NCI-H128 (cell line): Measurements from ENCODE around the gene NT5DC1.

ENCODE experiments used
- DNase-seq: peaks from one replicate; lab custom pipeline; 2025; ENCODE audit not compliant: unreplicated experiment; lab: John Stamatoyannopoulos, UW

Gene NT5DC1

DNA sequence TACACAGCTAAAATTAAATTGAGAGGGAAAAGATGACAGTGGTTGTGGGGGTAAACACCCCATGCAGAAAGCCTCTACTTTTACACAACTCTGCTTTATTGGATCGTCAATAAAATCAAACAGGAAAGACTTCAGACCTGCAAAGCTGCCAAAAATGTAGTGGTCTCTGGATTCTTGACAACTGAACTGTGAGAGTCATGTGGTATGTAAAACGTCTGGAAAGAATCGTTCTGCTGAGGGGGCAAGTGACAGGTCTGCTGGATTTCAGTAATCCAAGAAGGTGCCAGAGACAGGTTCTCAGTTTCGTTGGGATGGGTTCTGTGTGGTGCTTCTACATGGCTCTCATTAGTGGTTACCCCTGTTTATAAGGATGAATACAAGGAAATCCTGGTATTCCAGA, 89.9 kb downstream of the NT5DC1 start:
- no peak for DNase-seq

DNA sequence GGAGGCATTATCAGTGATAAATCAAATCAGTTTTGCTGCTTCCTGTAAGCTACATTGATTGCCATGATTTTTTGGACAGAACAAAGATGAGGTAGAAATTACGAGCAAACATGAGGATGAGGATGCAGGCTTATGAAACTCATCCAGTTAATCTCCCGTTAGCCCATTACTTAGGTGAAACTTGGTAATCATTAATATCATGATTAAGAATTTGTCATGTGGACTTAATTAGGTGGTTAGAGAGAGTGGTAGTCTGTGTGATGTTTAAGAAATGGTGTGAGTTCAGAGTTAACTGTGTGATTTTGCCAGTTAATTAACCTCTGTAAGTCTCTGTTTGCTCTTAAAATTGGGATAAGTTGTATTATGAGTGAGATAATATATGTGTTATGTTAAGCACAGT, 91.2 kb downstream of the NT5DC1 start:
- DNase-seq, result no peak

DNA sequence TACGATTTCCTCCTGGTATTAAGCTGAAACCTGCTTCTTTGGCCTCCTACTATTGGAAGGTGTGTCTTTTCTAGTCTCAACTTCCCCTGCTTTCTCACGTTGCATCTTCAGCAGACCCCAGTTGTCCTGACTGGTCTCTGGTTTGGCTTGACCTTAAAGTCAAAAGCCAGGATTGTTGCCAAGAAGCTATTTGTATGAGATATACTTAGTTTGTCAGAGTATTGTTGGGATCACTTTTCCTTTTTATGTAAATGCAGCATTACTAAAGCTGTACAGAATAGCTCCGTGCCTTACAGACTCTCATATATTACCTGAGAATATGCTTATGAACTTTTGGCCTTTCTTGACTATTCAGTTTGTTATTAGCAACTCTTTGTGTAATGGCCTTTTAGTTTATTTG, 92.1 kb downstream of the NT5DC1 start:
- no peak for DNase-seq

GRCh38 chr6:116196841-116197240, 96.2 kb downstream of the NT5DC1 start:
- no peak for DNase-seq

DNA sequence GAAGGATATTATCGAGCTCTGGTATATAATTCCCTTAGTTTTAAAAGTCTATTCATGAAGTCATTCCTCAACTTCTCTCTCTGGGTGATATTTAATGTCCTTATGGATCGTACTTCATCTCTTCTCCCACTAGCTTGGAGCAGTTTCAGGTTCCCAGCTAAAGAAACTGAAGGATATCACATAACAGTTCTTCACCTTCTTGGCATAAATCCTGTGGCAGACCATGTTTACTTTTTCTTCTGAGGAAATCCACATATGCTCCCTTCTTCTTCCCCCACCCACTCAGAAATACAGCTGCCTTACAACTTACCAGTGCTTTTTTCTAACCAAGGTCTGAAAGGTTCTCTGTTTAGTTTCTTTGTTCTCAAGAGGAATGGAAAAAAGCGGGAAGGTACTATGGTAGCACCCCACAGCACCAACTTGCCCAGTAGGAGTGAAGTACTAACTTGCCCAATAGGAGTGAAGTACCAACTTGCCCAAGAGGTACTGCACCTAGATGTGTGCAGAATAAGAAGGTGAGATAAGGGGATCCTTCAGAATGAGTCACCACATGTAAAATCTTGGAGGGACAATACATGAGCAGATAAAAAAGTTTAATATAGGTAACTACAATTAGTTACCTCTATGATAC, 100.1 kb downstream of the NT5DC1 start:
- no peak for DNase-seq

DNA sequence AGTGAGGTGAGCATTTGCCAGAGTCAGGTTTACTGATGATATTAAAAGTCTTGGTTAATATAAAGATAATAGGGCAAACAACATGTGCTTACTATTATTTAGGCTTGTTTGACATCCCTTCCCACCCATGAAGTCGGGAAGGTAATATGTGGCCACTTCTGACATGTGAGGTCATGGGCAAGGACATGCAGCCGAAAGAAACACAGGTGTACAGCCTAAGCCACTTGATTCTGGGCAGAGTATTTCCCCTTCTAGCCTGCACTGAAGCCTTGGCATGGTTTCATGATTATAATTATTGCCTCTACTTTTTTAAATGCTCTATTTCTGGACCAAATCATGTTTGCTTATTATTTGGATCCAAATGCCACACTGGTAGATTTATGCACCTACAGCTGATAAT, 100.9 kb downstream of the NT5DC1 start:
- DNase-seq, result no peak

GRCh38 chr6:116205281-116205680, 104.6 kb downstream of the NT5DC1 start:
- DNase-seq, result no peak

DNA sequence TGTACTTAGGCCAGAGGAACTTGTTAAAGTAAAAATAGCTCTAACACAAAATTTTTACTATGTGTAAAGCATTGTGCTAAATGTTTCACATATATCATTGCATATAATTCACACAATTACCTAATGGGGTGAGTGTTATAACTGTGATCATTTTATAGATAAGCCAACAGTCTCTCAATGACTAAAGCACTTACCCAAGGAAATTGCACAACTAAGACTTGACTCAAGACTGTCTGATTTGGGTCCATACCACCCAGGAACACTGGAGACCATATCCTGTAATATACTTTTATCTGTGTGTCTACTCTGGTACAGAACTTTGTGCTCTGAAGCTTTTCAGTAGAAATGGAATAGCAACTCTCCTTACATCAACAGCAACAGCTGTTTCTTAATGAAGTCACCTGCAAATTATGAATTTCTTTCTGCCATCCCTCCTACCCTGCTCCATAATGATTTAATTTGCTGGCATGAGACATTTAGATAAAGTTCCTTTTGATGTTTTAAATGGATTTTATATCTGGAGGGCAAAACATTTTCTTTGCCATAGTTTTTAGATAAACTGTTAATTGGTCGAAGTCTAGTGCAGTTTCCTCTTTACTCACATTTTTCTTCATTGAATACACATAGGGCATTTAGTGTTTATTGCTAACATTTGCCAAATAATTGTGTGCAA, 105.7 kb downstream of the NT5DC1 start:
- DNase-seq, result no peak

GRCh38 chr6:116208056-116208785, 107.6 kb downstream of the NT5DC1 start:
- DNase-seq, result no peak

GRCh38 chr6:116210316-116210715, 109.7 kb downstream of the NT5DC1 start:
- no peak for DNase-seq

DNA sequence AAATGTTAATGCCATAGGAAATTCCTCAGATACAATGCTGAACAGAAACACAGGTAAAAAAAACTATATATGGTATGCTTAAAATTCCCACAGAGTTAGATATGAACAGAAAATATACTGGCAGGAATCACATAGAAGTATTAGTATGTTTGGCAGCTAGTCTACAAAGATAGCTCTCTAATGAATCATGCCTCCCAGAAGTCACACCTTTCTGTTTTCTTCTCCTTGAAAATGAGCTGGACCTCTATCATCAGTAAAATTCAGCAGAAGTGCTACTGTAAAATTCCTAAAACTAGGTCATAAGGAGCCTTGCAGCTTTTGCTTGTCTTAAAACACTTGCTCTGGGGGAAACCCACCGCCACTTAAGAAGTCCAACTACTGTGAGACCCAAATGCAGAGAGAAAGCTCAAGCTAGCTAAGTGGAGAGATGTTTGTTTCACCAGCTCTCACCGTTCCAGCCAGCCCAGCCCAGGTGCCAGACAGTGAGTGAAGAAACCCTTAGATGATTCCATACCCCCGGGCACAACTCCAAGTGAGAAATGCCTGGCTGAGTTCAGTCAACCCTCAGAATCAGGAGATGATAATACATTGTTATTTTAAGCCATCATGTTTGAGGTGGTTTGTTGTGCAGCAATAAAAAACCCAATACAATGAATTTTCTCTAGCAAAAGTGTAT, 110.2 kb downstream of the NT5DC1 start:
- DNase-seq, result no peak

GRCh38 chr6:116214681-116215080, 114.0 kb downstream of the NT5DC1 start:
- DNase-seq, result no peak

DNA sequence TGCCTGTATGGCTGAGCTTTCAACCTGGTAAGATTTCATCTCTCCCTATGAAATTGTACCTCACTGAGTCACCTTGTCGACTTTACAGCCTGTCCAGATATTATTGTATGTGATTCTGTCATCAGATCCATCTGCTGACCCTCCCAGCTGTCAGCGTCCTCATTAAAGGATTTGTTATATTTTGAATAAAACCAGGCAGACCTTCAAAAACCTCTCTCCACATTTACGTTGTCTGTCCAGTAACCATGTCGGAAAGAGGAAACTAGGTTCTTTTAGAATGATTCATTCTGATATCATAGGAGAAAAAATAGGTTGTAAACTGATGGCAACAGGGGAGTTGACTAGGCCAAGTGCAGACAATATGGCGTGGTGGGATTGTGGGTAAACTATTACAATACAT, 114.8 kb downstream of the NT5DC1 start:
- no peak for DNase-seq

DNA sequence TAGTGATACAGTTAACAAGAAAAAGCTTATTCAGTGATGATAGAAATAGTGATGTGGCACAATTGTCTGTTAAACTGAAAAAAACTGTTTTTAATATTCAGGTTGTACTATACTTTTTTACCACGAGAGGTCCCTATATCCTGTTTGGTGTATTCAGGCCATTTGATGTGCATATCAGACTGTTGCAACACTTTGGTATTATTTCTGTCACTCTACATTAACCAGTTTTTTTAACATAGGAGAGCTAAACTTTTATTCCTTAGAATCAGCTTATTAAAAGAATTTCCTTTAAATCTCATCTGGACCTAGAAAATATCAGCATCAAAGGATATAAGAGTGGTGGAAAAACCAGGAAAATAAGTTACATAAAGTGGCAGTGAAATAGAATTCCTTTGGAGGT, 116.4 kb downstream of the NT5DC1 start:
- DNase-seq, result no peak

DNA sequence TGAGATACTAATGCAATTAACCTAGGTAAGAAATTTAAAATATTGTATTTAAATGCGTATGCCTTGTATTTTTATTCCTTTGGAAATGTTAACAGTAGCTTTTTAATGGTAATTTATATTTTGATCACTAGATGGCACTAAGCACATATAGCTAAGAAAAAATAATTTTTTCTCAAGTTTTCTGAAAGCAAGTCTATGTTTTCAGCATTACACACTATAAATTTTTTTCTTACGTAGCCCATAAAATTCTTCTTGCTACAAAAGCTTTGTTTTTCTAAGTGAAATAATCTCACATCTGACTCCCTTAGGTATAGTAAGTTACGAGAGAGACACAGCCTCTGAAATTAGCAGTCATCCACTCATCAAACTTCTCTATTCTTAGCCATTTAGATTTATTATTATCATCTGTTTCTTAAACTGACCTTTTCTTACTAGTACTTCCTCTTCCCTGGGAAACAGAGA, 117.5 kb downstream of the NT5DC1 start:
- DNase-seq, result no peak

- no peak for DNase-seq
Measured at GRCh38 chr6:116218866-116219265, 118.2 kb downstream of the NT5DC1 start.

- no peak for DNase-seq
Measured at GRCh38 chr6:116221067-116221466, 120.4 kb downstream of the NT5DC1 start.

- DNase-seq, result no peak
Measured at GRCh38 chr6:116221911-116222310, 121.3 kb downstream of the NT5DC1 start.

- DNase-seq, result no peak
Measured at GRCh38 chr6:116223355-116223754, 122.7 kb downstream of the NT5DC1 start.

DNA sequence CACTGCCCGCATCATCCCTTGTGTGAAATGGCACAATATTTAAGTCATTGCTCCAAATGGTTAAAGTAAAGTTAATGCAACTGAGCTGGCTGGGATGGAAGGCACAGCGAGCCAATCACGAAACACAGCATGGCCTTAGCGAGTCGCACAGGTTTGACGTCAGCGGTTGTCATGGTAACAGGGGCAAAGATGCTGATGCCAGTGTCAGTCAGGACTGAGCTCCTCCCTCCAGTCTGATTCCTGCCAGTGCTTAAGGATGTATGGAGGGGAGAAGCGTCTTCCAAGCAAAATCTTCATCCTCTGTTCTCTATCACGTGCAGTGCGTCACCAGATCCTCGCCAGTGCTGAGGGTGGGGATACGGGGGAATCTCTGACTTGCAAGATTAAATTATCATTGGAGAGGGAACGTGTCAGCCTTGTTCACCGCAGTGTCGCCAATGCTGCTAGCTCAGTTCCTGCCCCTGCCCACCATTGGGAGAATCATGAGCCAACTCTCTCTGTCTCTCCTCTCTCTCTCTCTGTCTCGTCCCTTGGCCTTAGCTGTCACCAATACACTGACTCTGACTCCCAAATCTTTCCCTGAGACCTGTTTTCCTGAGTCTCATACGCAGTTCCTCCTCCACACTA, 128.7 kb downstream of the NT5DC1 start:
- DNase-seq, result no peak

- no peak for DNase-seq
Measured at GRCh38 chr6:116234689-116235088, 134.0 kb downstream of the NT5DC1 start.
